ENCODE results near the gene CPLX1. TPM values are rescaled to one million over a fixed set of nuclear protein-coding genes. Genes with fewer than 3 reads are reported as not detected.
"Not testable (repeated sequence)": the region's sequence is repeated elsewhere in the genome, so short reads cannot be mapped to it uniquely, and the experiment has no call there.

CPLX1 gene
- total RNA-seq, 2 experiments from 2014 or later, result 0.14 to 1.3 TPM

DNA sequence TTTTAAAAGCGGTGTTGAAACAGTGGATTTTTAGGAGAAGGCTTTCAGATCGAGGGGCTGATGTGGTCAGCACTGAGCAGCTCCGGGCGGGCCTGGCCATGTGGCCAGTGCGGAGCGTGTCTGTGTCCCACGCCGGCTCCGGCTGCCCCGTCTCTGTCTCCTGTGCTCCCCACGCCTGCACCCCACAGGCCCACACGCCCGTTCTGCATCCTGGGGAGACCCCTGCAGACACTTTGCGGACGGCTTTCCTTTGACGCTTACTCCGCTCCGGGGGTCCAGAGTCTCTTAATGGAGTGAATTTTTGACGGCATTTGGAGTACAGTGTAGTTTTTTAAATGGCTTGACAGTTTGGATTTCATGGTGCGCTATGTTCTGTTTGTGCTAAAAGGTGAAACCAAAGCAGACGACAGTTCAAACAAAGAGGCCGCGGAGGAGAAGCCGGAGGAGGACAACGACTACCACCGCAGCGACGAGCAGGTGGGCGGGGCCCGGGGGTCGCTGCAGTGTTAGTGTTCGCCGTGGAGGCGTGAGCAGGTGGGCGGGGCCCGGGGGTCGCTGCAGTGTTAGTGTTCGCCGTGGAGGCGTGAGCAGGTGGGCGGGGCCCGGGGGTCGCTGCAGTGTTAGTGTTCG, 81.6 kb downstream of the CPLX1 start:
- no peak overlapping the region for H3K4me3 Mint-ChIP-seq
- CTCF ChIA-PET, result no interaction called here
- DNase-seq (no peak), ATAC-seq (no peak)
- no peaks in the 10 kb centered on the region for H3K27me3 Mint-ChIP-seq
- H3K36me3 Mint-ChIP-seq, result peaks cover 14% of the 10 kb centered on the region
- no peaks in the 10 kb centered on the region for H3K9me3 Mint-ChIP-seq (ENCODE audit: low read depth)
- H3K27ac Mint-ChIP-seq, result no peak overlapping the region
- H3K4me1 Mint-ChIP-seq, result no peaks in the 10 kb centered on the region

DNA sequence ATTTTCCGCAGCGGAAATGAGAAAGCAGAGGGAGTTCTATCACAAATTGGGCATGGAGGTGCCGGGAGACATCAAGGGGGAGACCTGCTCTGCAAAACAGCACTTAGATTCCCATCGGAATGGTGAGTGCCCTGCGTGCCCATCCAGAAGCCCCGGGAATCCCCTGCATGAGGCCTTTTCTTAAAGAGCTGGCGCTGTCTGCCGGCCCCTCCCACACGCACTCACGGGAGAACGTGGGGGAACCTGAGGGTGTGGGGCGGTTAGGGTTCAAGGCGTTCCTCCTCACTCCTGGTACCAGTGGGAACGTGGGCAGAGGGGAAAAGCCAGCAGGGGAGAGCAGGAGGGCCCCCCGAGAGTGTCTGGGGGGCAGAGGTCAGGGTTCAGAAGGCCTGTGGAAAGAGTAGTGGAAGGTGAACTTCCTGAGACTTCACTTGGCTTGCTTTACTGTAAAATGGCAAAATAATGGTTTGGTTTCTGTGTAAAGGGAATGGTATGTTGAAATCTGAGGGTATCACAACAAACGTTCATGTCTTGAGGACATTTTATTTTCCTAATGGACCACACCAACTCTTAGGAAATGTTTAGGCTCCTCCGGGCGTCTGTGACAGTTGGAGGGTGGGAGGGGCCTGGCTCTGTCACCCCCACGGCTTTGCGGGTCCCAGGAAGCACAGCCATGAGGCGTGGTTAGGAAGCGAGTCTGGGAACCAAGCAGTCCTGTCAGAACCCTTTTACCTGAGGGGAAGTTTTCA, 82.3 kb downstream of the CPLX1 start:
- Mint-ChIP-seq H3K36me3 (peaks cover 11% of the 10 kb centered on the region), H3K4me1 (no peaks in the 10 kb centered on the region), H3K27ac (no peak overlapping the region), H3K9me3 (ENCODE audit: low read depth) (no peaks in the 10 kb centered on the region), H3K27me3 (no peaks in the 10 kb centered on the region), H3K4me3 (no peak overlapping the region)
- CTCF ChIA-PET, result interaction anchor here (0.8 to 2.7 kb wide), 9 partner anchors 9 to 267 kb away, joined by 3 to 34 read pairs (median 6); partner anchors contain the start of genes GAK, IDUA and TMEM175
- ATAC-seq (no peak), DNase-seq (no peak)

DNA sequence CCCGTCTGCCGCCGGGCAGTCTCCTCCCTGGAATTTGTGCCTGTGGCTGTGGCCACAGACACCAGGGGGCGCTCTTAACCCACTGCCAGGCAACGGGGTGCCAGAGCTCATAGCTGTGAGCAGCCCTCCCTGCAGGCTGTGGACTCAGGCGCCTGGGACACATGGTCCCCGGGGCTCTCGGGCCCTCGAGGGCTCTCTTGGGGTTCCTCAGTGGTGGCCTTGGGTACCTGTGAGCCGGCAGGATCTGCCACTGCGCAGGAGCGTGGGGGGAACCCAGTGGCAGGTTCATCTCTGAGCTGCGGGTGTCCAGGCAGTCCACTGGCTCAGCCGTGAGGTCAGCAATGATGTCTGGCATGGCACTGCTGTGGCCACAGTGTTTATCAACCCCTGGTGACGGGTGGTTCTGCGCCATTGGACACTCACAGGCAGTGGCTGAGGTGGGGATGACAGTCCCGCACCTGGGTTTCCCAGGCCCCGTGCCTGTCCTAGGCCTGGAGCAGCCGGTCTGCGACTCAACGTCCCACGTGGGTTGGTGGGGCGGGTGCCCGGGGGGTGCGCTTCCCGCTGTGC, 83.1 kb downstream of the CPLX1 start:
- Mint-ChIP-seq H3K4me1 (no peaks in the 10 kb centered on the region), H3K27ac (no peak overlapping the region), H3K36me3 (peaks cover 5% of the 10 kb centered on the region), H3K9me3 (ENCODE audit: low read depth) (no peaks in the 10 kb centered on the region), H3K4me3 (no peak overlapping the region), H3K27me3 (no peaks in the 10 kb centered on the region)
- peak; percentile 82 for DNase-seq
- peak; percentile 93 for ATAC-seq
- CTCF ChIA-PET, result interaction anchor here (0.6 to 2.7 kb wide), 28 partner anchors 10 to 498 kb away, joined by 3 to 34 read pairs (median 4); partner anchors contain the start of genes ATP5ME, GAK, IDUA and MYL5

DNA sequence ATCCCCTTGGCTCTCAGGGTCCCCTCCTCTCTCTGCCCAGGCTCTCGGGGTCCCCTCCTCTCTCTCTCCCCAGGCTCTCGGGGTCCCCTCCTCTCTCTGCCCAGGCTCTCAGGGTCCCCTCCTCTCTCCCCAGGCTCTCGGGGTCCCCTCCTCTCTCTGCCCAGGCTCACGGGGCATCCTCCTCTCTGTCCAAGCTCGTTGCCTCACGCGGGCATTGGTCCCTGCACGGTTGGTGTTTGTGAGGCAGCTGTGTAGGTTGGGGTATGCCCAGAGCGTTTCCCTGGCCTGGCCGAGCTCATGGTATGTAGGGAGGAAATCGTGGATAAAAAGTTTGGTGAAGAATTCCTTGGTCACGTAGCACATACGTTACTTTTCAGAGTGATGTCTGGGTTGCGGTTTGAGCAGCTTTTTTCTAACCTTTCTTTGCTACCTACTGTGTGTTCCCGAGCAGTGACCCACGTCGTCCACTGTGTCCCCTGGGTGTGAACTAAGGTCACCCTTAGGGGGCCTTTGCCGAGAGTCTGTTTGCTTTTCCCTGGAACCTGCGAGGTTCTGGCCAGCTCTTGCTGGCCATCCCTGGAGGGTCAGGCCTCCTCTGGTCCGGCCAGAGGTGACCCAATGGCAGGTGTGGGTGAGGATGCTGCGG, 83.7 kb downstream of the CPLX1 start:
- Mint-ChIP-seq H3K36me3 (peaks cover 6% of the 10 kb centered on the region), H3K9me3 (ENCODE audit: low read depth) (no peaks in the 10 kb centered on the region), H3K4me3 (no peak overlapping the region), H3K27me3 (no peaks in the 10 kb centered on the region), H3K27ac (no peak overlapping the region), H3K4me1 (no peaks in the 10 kb centered on the region)
- no peak for ATAC-seq
- CTCF ChIA-PET, result interaction anchor here (0.6 to 2.7 kb wide), 32 partner anchors 10 to 498 kb away, joined by 3 to 34 read pairs (median 4); partner anchors contain the start of genes ATP5ME, GAK, IDUA and MYL5
- DNase-seq, result no peak

DNA sequence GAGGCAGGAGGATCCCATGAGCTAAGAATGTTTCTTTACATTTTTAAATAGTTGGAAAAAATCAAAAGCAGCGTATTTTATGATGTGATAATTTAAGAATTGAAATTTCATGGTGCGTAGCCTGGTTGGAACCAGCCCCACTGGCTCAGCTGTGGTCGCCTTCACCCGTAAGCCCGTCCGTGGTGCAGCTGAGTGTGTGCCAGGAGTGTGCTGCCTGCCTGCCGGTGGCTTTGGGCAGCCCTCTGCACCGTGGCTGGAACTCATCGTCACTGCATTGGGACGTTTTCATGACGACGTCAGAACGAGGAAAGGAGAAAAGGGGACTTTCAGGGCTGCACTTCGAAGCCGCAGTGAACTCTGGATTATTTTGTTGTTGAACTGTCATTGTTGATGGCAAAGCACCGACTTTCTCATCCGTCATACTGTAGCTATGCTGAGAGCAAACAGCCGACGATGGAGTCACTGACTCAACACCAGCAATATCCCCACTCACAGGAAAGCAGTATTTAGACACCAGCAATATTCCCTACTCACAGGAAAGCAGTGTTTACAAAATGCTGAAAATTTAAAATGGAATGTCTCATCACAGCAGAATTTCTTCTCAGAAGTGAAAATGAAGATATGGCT, 85.2 kb downstream of the CPLX1 start:
- H3K27ac Mint-ChIP-seq, result no peak overlapping the region
- no peaks in the 10 kb centered on the region for H3K9me3 Mint-ChIP-seq (ENCODE audit: low read depth)
- no peak overlapping the region for H3K4me3 Mint-ChIP-seq

DNA sequence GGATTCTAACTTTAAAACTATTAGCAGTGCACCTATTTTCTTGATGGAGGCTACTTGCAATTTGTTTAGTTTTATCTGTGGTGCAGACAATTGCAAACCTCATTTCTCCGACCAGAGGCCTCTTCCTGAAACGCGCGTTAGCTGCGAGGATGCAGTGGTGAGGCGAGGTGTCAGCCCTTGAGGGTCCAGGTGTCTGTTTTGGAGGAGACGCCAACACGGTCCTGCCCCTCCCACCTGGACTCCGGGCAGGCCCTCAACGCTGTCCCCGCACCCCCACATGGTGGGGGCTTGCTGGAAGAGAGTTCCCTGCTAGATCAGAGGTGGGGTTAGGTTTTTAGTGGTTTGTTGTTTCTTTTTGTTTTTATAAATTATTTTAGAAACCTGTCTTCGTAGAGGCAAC, 85.9 kb downstream of the CPLX1 start:
- CTCF ChIA-PET, result interaction anchor here (0.9 to 1.0 kb wide), 2 partner anchors 116 to 247 kb away, joined by 3 read pairs; no protein-coding TSS in a partner anchor
- Mint-ChIP-seq H3K4me1 (no peaks in the 10 kb centered on the region), H3K27me3 (no peaks in the 10 kb centered on the region), H3K36me3 (peaks cover 8% of the 10 kb centered on the region), H3K4me3 (no peak overlapping the region), H3K9me3 (ENCODE audit: low read depth) (no peaks in the 10 kb centered on the region), H3K27ac (no peak overlapping the region)
- DNase-seq (no peak), ATAC-seq (no peak)

More for the DNA sequence above, 85.2 kb downstream of the CPLX1 start:
- Mint-ChIP-seq H3K4me1 (no peaks in the 10 kb centered on the region), H3K36me3 (peaks cover 6% of the 10 kb centered on the region), H3K27me3 (no peaks in the 10 kb centered on the region)
- DNase-seq, result no peak
- ATAC-seq, result no peak
- CTCF ChIA-PET, result interaction anchor here (1.0 to 2.7 kb wide), 5 partner anchors 8 to 116 kb away, joined by 3 to 12 read pairs (median 3); no protein-coding TSS in a partner anchor

DNA sequence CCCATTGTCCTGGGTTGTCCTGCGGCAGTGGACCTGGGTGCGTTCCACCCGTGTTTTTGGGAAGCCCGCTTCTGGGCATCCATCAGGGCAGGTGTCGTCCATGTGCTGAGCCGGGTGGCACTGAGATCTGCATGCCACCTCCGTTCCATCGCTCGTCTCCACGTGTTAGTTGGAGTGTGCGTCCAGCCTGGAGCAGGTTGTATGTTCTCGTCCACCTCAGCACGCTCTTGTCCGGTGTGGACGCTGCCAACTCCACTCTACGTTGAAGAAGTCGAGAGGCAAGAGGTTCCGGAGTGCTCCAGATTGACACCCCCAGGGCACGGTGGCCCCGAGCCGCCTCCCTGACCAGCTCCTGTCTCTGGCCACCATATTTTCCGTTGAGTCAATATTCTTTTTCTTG, 86.4 kb downstream of the CPLX1 start:
- H3K27ac Mint-ChIP-seq, result no peak overlapping the region
- H3K9me3 Mint-ChIP-seq (ENCODE audit: low read depth), result no peaks in the 10 kb centered on the region
- H3K27me3 Mint-ChIP-seq, result no peaks in the 10 kb centered on the region
- ATAC-seq, result no peak
- no peaks in the 10 kb centered on the region for H3K4me1 Mint-ChIP-seq
- CTCF ChIA-PET, result interaction anchor here (0.9 kb wide), 1 partner anchor 248 kb away, joined by 3 read pairs; no protein-coding TSS in a partner anchor
- no peak for DNase-seq
- H3K36me3 Mint-ChIP-seq, result peaks cover 11% of the 10 kb centered on the region
- H3K4me3 Mint-ChIP-seq, result no peak overlapping the region

DNA sequence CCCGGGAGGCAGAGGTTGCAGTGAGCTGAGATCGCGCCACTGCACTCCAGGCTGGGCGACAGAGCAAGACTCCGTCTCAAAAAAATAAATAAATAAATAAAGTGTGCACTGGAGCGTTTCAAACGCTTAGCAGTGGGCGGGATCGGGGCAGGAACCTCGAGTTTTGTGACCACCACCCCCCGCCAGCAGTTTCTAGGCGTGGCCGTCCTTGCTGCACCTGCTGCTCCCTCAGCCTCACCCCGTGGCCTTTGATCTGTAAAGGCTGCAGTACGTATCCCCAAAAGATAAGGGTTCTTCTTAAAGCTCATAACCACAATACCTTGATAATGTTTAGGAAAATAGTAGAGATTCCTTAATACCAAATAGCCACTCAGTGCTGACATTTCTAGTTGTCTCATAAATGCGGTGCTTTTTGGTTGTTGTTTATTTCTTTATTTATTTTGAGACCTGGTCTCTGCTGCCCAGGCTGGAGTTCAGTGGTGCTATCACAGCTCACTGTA, 87.1 kb downstream of the CPLX1 start:
- H3K4me1 Mint-ChIP-seq, result no peaks in the 10 kb centered on the region
- no peak overlapping the region for H3K4me3 Mint-ChIP-seq
- DNase-seq (no peak), ATAC-seq (no peak)
- peaks cover 13% of the 10 kb centered on the region for H3K36me3 Mint-ChIP-seq
- CTCF ChIA-PET, result interaction anchor here (0.7 to 1.3 kb wide), 2 partner anchors 248 to 333 kb away, joined by 3 read pairs; partner anchors contain the start of gene IDUA
- H3K9me3 Mint-ChIP-seq (ENCODE audit: low read depth), result no peaks in the 10 kb centered on the region
- H3K27ac Mint-ChIP-seq, result no peak overlapping the region
- H3K27me3 Mint-ChIP-seq, result no peaks in the 10 kb centered on the region

DNA sequence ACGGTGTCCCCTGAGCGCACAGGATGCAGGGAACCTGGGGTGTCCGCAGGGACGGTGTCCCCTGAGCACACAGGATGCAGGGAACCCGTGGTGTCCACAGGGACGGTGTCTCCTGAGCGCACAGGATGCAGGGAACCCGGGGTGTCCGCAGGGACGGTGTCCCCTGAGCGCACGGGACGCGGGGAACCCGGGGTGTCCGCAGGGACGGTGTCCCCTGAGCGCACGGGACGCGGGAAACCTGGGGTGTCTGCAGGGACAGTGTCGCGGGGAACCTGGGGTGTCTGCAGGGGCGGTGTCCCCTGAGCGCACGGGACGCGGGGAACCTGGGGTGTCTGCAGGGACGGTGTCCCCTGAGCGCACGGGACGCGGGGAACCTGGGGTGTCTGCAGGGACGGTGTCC, 89.4 kb downstream of the CPLX1 start:
- H3K4me3 Mint-ChIP-seq; DNase-seq; H3K27me3 Mint-ChIP-seq; H3K9me3 Mint-ChIP-seq (ENCODE audit: low read depth); ATAC-seq; H3K4me1 Mint-ChIP-seq; H3K27ac Mint-ChIP-seq; CTCF ChIA-PET: not testable (repeated sequence)
- H3K36me3 Mint-ChIP-seq, result peaks cover 16% of the 10 kb centered on the region

DNA sequence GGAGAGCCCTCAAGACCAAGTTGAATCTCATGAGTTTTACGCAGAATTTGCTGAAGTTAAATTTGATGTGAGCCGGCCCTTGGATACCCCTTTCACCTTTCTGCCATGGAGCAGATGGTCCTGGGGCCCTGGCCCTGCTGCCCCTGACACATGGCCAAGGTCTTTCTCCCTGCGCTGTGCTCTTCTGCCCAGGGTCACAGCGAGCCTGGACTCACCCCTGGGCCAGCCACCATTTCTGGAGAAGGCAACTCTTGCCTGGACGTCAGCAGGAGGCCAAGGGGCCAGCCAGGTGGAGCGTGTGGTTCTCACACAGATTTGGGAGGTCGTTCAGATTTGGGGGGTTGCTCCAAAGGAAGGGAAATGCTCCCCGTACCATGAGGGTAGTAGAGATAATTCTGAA, 90.3 kb downstream of the CPLX1 start:
- no peaks in the 10 kb centered on the region for H3K27me3 Mint-ChIP-seq
- ATAC-seq, result no peak
- H3K4me3 Mint-ChIP-seq, result no peak overlapping the region
- peaks cover 21% of the 10 kb centered on the region for H3K36me3 Mint-ChIP-seq
- no peak overlapping the region for H3K27ac Mint-ChIP-seq
- DNase-seq, result no peak
- no peaks in the 10 kb centered on the region for H3K4me1 Mint-ChIP-seq
- H3K9me3 Mint-ChIP-seq (ENCODE audit: low read depth), result no peaks in the 10 kb centered on the region
- CTCF ChIA-PET, result no interaction called here
